ENCODE results near the gene CRYBG1.

- TF ChIP-seq CTCF (IDR thresholded peaks at IDR 0.05; ENCODE audit: extremely low read depth in 1 of 2, insufficient read depth in 1 of 2, low read depth in 1 of 2, low read length in 2 of 2) (no peak), POLR2AphosphoS5 (IDR thresholded peaks at IDR 0.05; ENCODE audit: insufficient read depth, low read depth, low read length) (no peak), POLR2A (IDR thresholded peaks at IDR 0.05; ENCODE audit: low read depth, low read length) (no peak), MYC (IDR thresholded peaks at IDR 0.05; ENCODE audit: low read depth, low read length) (no peak), EZH2 (IDR thresholded peaks at IDR 0.05; ENCODE audit: borderline replicate concordance, low read depth, low read length, severe bottlenecking) (no peak)
Observed at GRCh38 chr6:106419900-106420613, 59.5 kb downstream of the CRYBG1 start.
